Jurkat, Clone E6-1 (cell line): ENCODE results near the gene MICU2.

Source experiments
- DNase-seq: peaks from one replicate; pipeline ENCODE4 v3.0.0-alpha.2; 2011; ENCODE audit warnings: low read depth, low spot score
- H3K4me3 ChIP-seq: 2 replicates; pipeline ENCODE4 v1.5.1; 2011; ENCODE audit warnings: mild to moderate bottlenecking, low read length, control low read depth, moderate library complexity

Gene MICU2

DNA sequence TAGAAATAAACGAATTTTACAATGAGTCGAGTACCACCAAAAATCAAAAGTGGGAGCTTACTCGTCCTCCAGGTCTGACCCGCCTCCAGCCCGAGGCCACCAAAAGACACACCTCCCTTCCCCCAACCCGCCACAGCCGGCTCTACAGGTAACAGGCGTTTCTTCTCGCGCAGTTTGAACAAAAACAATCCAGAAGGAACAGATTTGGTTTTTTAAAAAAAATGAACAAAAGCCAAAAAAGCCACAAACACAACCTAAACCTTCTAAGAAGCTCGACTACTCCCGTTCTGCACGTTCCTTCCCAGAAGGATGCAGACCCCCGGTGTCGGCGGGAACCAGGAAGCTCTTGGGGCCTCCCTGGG is 145.5 kb downstream of the MICU2 start:
- DNase-seq: peak; percentile 39
- H3K4me3 ChIP-seq: peak overlapping the region; percentile 86

DNA sequence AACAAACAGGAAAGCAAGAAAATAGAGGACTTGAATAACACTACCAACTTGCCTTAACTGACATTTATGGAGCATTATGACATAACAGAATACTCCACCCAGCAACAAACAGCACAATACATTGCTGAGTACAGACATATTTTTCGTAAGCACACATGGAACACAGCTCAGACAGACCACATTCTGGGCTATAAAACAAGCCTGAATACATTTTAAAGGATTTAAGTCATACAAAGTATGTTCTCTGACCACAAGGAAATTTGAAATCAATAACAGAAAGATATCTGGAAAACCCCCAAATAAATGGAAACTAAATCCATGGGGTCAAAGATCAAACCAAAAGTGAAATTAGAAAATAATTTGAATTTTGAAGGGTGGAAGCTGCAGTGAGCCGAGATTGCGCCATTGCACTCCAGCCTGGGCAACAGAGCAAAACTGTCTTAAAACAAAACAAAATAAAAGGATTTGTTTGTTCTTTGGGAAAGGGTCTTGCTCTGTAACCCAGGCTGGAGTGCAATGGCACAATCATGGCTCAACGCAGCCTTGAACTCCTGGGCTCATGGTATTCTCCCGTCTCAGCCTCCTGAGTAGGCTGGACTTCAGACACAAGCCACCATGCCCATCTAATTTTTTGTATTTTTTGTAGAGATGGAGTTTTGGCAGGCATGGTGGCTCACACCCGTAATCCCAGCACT is 150.4 kb downstream of the MICU2 start:
- no peak for DNase-seq
- no peak overlapping the region for H3K4me3 ChIP-seq

DNA sequence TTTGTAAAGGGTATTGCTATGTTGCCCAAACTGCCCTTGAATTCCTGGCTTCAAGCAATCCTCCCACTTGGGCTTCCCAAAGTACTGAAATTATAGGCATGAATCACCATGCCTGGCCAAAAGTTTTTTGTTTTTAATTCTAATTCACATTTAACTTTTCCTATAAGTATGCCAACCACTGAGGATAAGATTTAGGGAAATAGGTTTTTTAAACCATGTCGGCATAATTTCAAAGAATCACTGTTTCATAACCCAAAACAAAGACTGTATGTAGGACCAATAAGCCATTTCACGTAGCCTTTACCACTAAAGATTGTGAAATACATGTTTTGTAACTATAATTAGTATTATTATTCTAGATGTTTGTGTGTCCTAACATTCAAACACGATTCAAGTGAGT is 153.0 kb downstream of the MICU2 start:
- H3K4me3 ChIP-seq: no peak overlapping the region
- DNase-seq: no peak

DNA sequence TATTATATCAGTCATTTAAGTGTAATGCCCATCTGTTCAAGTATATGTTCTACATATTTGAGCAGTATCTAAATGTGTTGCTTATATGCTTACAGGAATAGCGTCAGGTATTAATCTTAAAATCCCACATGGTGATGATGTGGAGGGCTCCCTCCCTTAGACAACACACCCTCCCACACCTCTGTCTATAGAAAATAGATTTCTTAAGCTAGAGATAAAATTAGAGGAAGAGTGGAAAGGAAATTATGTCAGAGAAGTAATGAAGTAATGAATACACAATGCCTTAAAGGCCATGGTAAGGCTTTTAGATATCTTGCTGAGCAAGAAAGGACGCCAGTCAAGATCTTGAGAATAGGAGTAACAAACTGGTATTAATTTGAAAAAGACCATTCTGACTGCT is 157.3 kb downstream of the MICU2 start:
- no peak for DNase-seq
- no peak overlapping the region for H3K4me3 ChIP-seq

DNA sequence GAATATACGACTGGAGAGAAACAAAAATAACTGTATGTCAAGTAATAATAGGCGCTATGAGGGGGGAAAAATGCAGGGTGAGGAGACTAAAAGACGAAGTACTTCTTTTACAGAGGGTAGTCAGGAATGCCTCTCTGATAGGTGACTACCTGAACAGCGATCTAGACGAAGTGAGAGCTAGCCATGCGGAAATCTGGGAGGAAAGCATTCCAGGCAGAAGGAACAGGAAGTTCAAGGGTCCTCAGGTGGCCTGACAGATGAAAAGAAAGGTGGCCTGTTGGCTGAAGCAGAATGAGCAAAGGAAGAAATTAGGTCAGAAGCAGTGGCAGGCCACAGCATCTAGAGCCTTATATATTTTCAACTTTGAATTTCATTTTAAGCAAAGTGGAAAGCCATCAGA is 158.2 kb downstream of the MICU2 start:
- no peak for DNase-seq
- H3K4me3 ChIP-seq: no peak overlapping the region

DNA sequence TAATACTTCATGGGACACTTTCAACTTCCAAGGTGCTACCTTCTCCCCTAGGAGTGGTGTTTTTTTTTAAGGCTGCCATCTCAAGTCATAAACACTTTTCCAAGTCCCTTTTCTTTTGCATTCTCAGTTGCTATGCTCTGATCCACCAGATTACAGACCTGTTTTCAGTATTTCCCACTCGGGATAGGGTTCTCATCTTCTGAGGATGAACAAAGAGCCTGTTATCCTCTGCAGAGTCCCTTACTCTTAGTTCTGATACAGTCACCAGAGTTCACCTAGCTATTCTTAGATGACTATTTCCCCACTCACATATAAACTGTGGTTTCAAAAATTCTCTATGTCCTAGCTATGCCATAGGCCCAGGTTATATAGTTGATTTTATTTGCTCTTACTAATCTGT is 160.8 kb downstream of the MICU2 start:
- no peak overlapping the region for H3K4me3 ChIP-seq
- DNase-seq: no peak
